Osteocyte (in vitro differentiated cells): ENCODE results near the gene WNT8B. TPM values are rescaled to one million over a fixed set of nuclear protein-coding genes. Genes with fewer than 3 reads are reported as not detected.

Source experiments
- DNase-seq: peaks from one replicate; pipeline ENCODE4 v3.0.0; 2021; ENCODE audit warnings: mixed read lengths; ENCODE audit not compliant: unreplicated experiment; ENCODE audit errors: extremely low spot score
- H3K27ac Mint-ChIP-seq: one replicate; pipeline ENCODE4 v1.8.0; 2021; ENCODE audit warnings: mild to moderate bottlenecking, mixed read lengths; ENCODE audit not compliant: unreplicated experiment
- H3K27me3 Mint-ChIP-seq: one replicate; pipeline ENCODE4 v1.8.0; 2021; ENCODE audit warnings: mixed read lengths; ENCODE audit not compliant: unreplicated experiment
- H3K36me3 Mint-ChIP-seq: one replicate; pipeline ENCODE4 v1.8.0; 2021; ENCODE audit warnings: mixed read lengths; ENCODE audit not compliant: unreplicated experiment
- H3K4me1 Mint-ChIP-seq: one replicate; pipeline ENCODE4 v1.8.0; 2021; ENCODE audit warnings: mixed read lengths; ENCODE audit not compliant: unreplicated experiment
- H3K4me3 Mint-ChIP-seq: one replicate; pipeline ENCODE4 v1.8.0; 2021; ENCODE audit warnings: mild to moderate bottlenecking, moderate library complexity, mixed read lengths; ENCODE audit not compliant: unreplicated experiment
- H3K9me3 Mint-ChIP-seq: one replicate; pipeline ENCODE4 v1.8.0; 2021; ENCODE audit warnings: mixed read lengths; ENCODE audit not compliant: unreplicated experiment
- total RNA-seq: library from RNA; stranded (reverse); gene quantifications from 2 replicates; pipeline ENCODE4 v1.2.1, GENCODE V29; 2021
- TF ChIP-seq, protein P1 (sequence below): fragments of 200-600 bp; sonication (generic); IDR thresholded peaks from 2 replicates; pipeline ENCODE4 v1.5.0; 2021; ENCODE audit warnings: antibody characterized with exemption, mild to moderate bottlenecking, moderate library complexity

Gene WNT8B
- total RNA-seq, 1 donor from 2014 or later, result not detected

DNA sequence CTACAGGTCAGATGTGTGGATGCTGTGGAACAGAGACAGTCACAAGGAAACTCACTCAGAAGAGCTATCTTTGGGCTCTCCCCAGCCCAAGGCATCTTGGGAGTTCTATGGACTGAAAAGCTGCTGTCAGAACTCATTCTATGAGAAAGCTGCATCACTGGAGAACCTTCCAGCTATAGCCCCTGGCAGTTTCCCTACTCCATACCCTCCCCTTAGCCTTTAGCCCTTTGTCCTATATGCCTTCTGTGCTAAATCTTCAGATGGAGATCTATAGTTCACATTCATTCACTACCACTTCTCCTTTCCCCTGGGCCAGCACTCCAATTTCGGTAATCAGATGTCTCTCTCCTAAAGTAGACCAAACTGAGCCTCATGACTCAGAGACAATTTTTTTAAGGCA lies 6.9 kb downstream of the WNT8B start:
- DNase-seq, result no peak
- H3K27ac Mint-ChIP-seq, result no peak overlapping the region
- no peak overlapping the region for H3K4me3 Mint-ChIP-seq
- H3K27me3 Mint-ChIP-seq, result peaks cover 66% of the 10 kb centered on the region
- H3K4me1 Mint-ChIP-seq, result no peaks in the 10 kb centered on the region
- H3K36me3 Mint-ChIP-seq, result no peaks in the 10 kb centered on the region
- H3K9me3 Mint-ChIP-seq, result no peaks in the 10 kb centered on the region
- TF ChIP-seq, protein P1, sequence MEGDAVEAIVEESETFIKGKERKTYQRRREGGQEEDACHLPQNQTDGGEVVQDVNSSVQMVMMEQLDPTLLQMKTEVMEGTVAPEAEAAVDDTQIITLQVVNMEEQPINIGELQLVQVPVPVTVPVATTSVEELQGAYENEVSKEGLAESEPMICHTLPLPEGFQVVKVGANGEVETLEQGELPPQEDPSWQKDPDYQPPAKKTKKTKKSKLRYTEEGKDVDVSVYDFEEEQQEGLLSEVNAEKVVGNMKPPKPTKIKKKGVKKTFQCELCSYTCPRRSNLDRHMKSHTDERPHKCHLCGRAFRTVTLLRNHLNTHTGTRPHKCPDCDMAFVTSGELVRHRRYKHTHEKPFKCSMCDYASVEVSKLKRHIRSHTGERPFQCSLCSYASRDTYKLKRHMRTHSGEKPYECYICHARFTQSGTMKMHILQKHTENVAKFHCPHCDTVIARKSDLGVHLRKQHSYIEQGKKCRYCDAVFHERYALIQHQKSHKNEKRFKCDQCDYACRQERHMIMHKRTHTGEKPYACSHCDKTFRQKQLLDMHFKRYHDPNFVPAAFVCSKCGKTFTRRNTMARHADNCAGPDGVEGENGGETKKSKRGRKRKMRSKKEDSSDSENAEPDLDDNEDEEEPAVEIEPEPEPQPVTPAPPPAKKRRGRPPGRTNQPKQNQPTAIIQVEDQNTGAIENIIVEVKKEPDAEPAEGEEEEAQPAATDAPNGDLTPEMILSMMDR, result no peak

DNA sequence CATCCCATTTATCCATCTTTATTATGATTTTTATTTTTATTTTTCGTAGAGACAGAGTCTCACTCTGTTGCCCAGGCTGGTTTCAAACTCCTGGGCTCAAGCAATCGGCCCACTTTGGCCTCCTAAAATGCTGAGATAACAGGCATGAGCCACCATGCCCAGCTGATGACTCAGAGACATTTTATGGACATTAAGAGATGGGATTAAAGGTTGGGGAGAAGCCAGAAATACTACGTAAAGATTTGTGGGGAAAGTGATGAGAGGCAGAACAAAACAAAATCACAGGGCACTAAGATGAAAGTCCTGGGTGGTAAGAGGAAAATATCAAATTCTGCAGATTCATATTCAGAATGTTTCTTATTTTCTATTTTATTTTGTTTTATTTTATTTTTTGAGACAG lies 7.6 kb downstream of the WNT8B start:
- TF ChIP-seq, protein P1, result no peak
- no peaks in the 10 kb centered on the region for H3K9me3 Mint-ChIP-seq
- no peaks in the 10 kb centered on the region for H3K36me3 Mint-ChIP-seq
- H3K4me3 Mint-ChIP-seq, result no peak overlapping the region
- DNase-seq, result no peak
- peaks cover 60% of the 10 kb centered on the region for H3K27me3 Mint-ChIP-seq
- no peak overlapping the region for H3K27ac Mint-ChIP-seq
- H3K4me1 Mint-ChIP-seq, result no peaks in the 10 kb centered on the region

DNA sequence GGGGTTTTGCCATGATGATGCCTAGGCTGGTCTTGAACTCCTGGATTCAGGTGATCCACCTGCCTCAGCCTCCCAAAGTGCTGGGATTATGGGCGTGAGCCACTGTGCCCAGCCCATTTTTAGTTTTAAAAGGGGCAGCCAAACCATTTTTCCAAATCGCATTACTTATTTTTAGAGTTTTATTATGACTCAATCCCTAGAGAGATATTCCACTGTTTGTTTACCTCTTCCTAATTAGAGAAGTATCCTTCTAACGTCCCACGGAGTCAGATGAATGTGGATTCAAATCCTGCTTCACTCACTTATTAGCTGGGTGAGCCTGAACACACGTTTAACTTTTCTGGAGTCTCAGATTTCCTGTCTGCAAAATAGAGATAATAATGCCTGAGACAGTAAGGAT lies 15.2 kb downstream of the WNT8B start:
- H3K27me3 Mint-ChIP-seq, result peaks cover 43% of the 10 kb centered on the region
- H3K4me3 Mint-ChIP-seq, result no peak overlapping the region
- H3K27ac Mint-ChIP-seq, result no peak overlapping the region
- H3K9me3 Mint-ChIP-seq, result no peaks in the 10 kb centered on the region
- TF ChIP-seq, protein P1, result no peak
- peaks cover 2% of the 10 kb centered on the region for H3K36me3 Mint-ChIP-seq
- H3K4me1 Mint-ChIP-seq, result peaks cover 12% of the 10 kb centered on the region
- DNase-seq, result no peak

DNA sequence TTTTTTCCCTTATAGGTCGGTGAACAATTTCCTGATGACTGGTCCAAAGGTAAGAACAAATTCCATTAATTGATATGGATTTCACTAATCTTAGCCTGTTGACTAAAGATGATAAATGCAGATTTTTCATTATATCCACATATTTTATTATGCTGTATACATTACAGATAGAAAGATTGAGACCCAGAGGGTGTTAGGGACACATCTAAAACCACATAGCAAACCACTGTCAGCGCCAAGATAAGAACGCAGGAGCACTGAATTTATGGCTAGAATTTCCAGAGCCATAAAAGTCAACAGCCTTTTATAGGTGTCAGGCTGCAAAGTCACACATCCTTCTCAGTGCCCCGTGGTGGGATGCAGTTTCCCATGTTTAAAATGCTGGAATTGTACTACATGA lies 16.2 kb downstream of the WNT8B start:
- peaks cover 19% of the 10 kb centered on the region for H3K4me1 Mint-ChIP-seq
- TF ChIP-seq, protein P1, result no peak
- peaks cover 34% of the 10 kb centered on the region for H3K27me3 Mint-ChIP-seq
- H3K27ac Mint-ChIP-seq, result no peak overlapping the region
- H3K9me3 Mint-ChIP-seq, result no peaks in the 10 kb centered on the region
- H3K4me3 Mint-ChIP-seq, result no peak overlapping the region
- DNase-seq, result no peak
- peaks cover 2% of the 10 kb centered on the region for H3K36me3 Mint-ChIP-seq

DNA sequence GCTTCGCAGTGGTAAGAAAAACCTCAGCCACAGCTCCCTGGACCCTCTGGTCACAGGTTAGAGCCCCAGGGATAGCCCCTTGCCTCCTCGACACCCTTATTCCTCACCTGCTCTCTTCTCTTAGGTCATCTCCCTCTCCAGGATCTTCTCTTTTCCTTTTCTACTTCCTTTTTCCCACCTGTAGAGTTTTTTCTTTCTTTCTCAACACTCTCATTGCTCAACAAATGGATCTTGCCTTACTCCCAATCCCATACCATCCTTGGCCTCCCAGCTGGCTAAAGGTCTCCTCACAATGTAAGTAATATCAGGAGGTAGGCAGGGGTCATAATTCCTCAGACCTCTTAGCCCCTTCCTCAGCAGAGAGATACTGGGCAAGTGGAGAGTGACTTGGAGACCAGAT lies 17.2 kb downstream of the WNT8B start:
- TF ChIP-seq, protein P1, result no peak
- no peak for DNase-seq
- peaks cover 8% of the 10 kb centered on the region for H3K36me3 Mint-ChIP-seq
- H3K4me1 Mint-ChIP-seq, result peaks cover 19% of the 10 kb centered on the region
- H3K27ac Mint-ChIP-seq, result no peak overlapping the region
- H3K27me3 Mint-ChIP-seq, result peaks cover 32% of the 10 kb centered on the region
- no peak overlapping the region for H3K4me3 Mint-ChIP-seq
- no peaks in the 10 kb centered on the region for H3K9me3 Mint-ChIP-seq
